Body of pancreas (tissue), 4 donors: ENCODE measurements around the gene TMOD1. TPM values are rescaled to one million over a fixed set of nuclear protein-coding genes. Genes with fewer than 3 reads are reported as not detected.

Experiments
- ATAC-seq: fragments of 150-250 bp; one replicate; pipeline ENCODE4 v1.9.1; 2016
- DNase-seq, 4 donors: peaks; one replicate each; pipeline ENCODE4 v3.0.0-alpha.2; 2019
- H3K27ac ChIP-seq, 4 donors: fragments of 200-600 bp; sonication (generic); 1 replicate in 3 of 4; 2 replicates in 1 of 4; pipeline versions ENCODE4 v1.5.1 to v1.6.1; 2016 to 2019; ENCODE audit warnings: mild to moderate bottlenecking in 1 of 4, mixed read lengths in 1 of 4, moderate library complexity in 1 of 4
- H3K27me3 ChIP-seq, 2 donors: fragments of 200-600 bp; sonication (generic); one replicate each; pipeline ENCODE4 v1.6.0; 2016; ENCODE audit warnings: mild to moderate bottlenecking in 1 of 2
- H3K36me3 ChIP-seq, 2 donors: fragments of 200-600 bp; sonication (generic); replicated peaks in 1 of 2; 2 replicates each; pipeline ENCODE4 v1.5.1; 2016; ENCODE audit warnings: low read depth in 2 of 2; ENCODE audit not compliant: insufficient read depth in 1 of 2
- H3K4me1 ChIP-seq: fragments of 200-600 bp; sonication (generic); one replicate; pipeline ENCODE4 v1.6.0; 2016
- H3K4me3 ChIP-seq, 2 donors: fragments of 200-600 bp; sonication (generic); 1 replicate in 1 of 2; 2 replicates in 1 of 2; pipeline ENCODE4 v1.5.1; 2016 to 2019
- H3K9me3 ChIP-seq, 3 donors: fragments of 200-600 bp; sonication (generic); 1 replicate in 2 of 3; 2 replicates in 1 of 3; pipeline ENCODE4 v1.5.1; 2016
- CTCF ChIP-seq, 7 experiments: fragments of 450-650 bp in 4 of 7; fragments of 200-600 bp in 3 of 7; sonication (generic) in 3 of 7; IDR thresholded peaks; one replicate each; pipeline ENCODE4 v1.5.1; 2016 to 2019; ENCODE audit warnings: antibody characterized with exemption in 7 of 7
- POLR2A ChIP-seq, 3 donors: fragments of 450-650 bp; IDR thresholded peaks; one replicate each; pipeline ENCODE4 v1.6.1; 2016; ENCODE audit warnings: antibody characterized with exemption in 3 of 3, mild to moderate bottlenecking in 2 of 3
- WGBS, 2 donors: methylation state at CpG; one replicate each; pipeline ENCODE4 v1.1.5; 2017; 5-methylcytosine and 5-hydroxymethylcytosine counted together
- intact Hi-C: fragments of 100-400 bp; cut with DNase I; formaldehyde crosslinking; loops from one replicate; pipeline ENCODE4 v1.15.1; 2023
- total RNA-seq, 2 donors: library from RNA; depleted of rRNA; stranded (reverse); fragments of >200 nt; gene quantifications; one replicate each; pipeline ENCODE4 v1.1.0, GENCODE V29; 2016

The TMOD1 gene
- total RNA-seq, 2 donors from 2014 or later, result 9.2 to 16.1 TPM

GRCh38 chr9:97623946-97624345, 122.5 kb downstream of the TMOD1 start:
- ATAC-seq, result no peak

GRCh38 chr9:97625620-97626019, 124.2 kb downstream of the TMOD1 start:
- no peak overlapping the region for H3K4me3 ChIP-seq
- TF ChIP-seq CTCF (IDR thresholded peaks at IDR 0.05) (no peak), POLR2A (IDR thresholded peaks at IDR 0.05) (no peak)
- ATAC-seq, result no peak
- WGBS, 2 donors, result 62 to 64% methylated on average over 3 of the region's 3 CpGs
- no peaks in the 10 kb centered on the region for H3K36me3 ChIP-seq
- intact Hi-C loops, result no loop called here
- H3K27me3 ChIP-seq, result no peaks in the 10 kb centered on the region
- H3K4me1 ChIP-seq, result peaks cover 13% of the 10 kb centered on the region
- no peak overlapping the region for H3K27ac ChIP-seq
- H3K9me3 ChIP-seq, result no peaks in the 10 kb centered on the region
- no peak for DNase-seq

More at GRCh38 chr9:97623946-97624345, 122.5 kb downstream of the TMOD1 start:
- Histone ChIP-seq H3K27me3 (no peaks in the 10 kb centered on the region), H3K4me1 (peaks cover 13% of the 10 kb centered on the region), H3K4me3 (no peak overlapping the region), H3K36me3 (no peaks in the 10 kb centered on the region), H3K27ac (no peak overlapping the region), H3K9me3 (no peaks in the 10 kb centered on the region)
- WGBS, 2 donors, result 94 to 100% methylated on average over 1 of the region's 1 CpG
- no peak for DNase-seq
- no peak for TF ChIP-seq POLR2A (IDR thresholded peaks at IDR 0.05)
- TF ChIP-seq CTCF (IDR thresholded peaks at IDR 0.05), result no peak
- intact Hi-C loops, result no loop called here

GRCh38 chr9:97627624-97628023, 126.2 kb downstream of the TMOD1 start:
- Histone ChIP-seq H3K27ac (peak overlapping the region; percentile 42 to 66 (median 51)), H3K4me3 (no peak overlapping the region), H3K9me3 (no peaks in the 10 kb centered on the region), H3K36me3 (no peaks in the 10 kb centered on the region), H3K27me3 (no peaks in the 10 kb centered on the region), H3K4me1 (peaks cover 32% of the 10 kb centered on the region)
- TF ChIP-seq CTCF (IDR thresholded peaks at IDR 0.05), result no peak
- TF ChIP-seq POLR2A (IDR thresholded peaks at IDR 0.05), result no peak
- 17 to 21% methylated on average over 5 of the region's 5 CpGs for WGBS, 2 donors
- intact Hi-C loops, result no loop called here
- DNase-seq (no peak), ATAC-seq (no peak)

GRCh38 chr9:97628668-97629067, 127.2 kb downstream of the TMOD1 start:
- no peak for TF ChIP-seq CTCF (IDR thresholded peaks at IDR 0.05)
- TF ChIP-seq POLR2A (IDR thresholded peaks at IDR 0.05), result no peak
- no peaks in the 10 kb centered on the region for H3K27me3 ChIP-seq
- no peaks in the 10 kb centered on the region for H3K9me3 ChIP-seq
- intact Hi-C loops, result no loop called here
- H3K4me3 ChIP-seq, result no peak overlapping the region
- peaks cover 32% of the 10 kb centered on the region for H3K4me1 ChIP-seq
- H3K36me3 ChIP-seq, result no peaks in the 10 kb centered on the region
- ATAC-seq, result no peak
- WGBS, 2 donors, result 90 to 94% methylated on average over 3 of the region's 3 CpGs
- no peak for DNase-seq
- H3K27ac ChIP-seq, result peak overlapping the region in 1 of 4 donors; percentile 13

GRCh38 chr9:97629156-97629555, 127.7 kb downstream of the TMOD1 start:
- TF ChIP-seq CTCF (IDR thresholded peaks at IDR 0.05), result no peak
- TF ChIP-seq POLR2A (IDR thresholded peaks at IDR 0.05), result no peak
- ATAC-seq, result no peak
- H3K27ac ChIP-seq, result peak overlapping the region in 1 of 4 donors; percentile 13
- H3K36me3 ChIP-seq, result no peaks in the 10 kb centered on the region
- H3K4me1 ChIP-seq, result peaks cover 32% of the 10 kb centered on the region
- no peaks in the 10 kb centered on the region for H3K9me3 ChIP-seq
- no peak for DNase-seq
- intact Hi-C loops, result no loop called here
- no peaks in the 10 kb centered on the region for H3K27me3 ChIP-seq
- H3K4me3 ChIP-seq, result no peak overlapping the region
